Uterus (tissue), 4 donors: Measurements from ENCODE around the gene TMEM164. TPM values are rescaled to one million over a fixed set of nuclear protein-coding genes. Genes with fewer than 3 reads are reported as not detected.

Experiments used
- DNase-seq, 2 donors: peaks; one replicate each; pipeline ENCODE4 v3.0.0-alpha.2; 2019 to 2020
- H3K27ac ChIP-seq, 2 donors: fragments of 200-600 bp; sonication (generic); 1 replicate in 1 of 2; 2 replicates in 1 of 2; pipeline ENCODE4 v1.5.1; 2016 to 2018
- H3K27me3 ChIP-seq, 2 donors: fragments of 200-600 bp; sonication (generic); one replicate each; pipeline ENCODE4 v1.5.1; 2018 to 2019; ENCODE audit warnings: control low read depth in 1 of 2
- H3K36me3 ChIP-seq, 2 donors: fragments of 200-600 bp; sonication (generic); one replicate each; pipeline ENCODE4 v1.5.1; 2019; ENCODE audit warnings: control low read depth in 1 of 2
- H3K4me1 ChIP-seq, 2 donors: fragments of 200-600 bp; sonication (generic); one replicate each; pipeline ENCODE4 v1.5.1; 2018 to 2019; ENCODE audit warnings: control low read depth in 1 of 2
- H3K4me3 ChIP-seq, 2 donors: fragments of 200-600 bp; sonication (generic); 1 replicate in 1 of 2; 2 replicates in 1 of 2; pipeline ENCODE4 v1.5.1; 2018 to 2019; ENCODE audit warnings: mild to moderate bottlenecking in 1 of 2
- H3K9me3 ChIP-seq, 2 donors: fragments of 200-600 bp; sonication (generic); one replicate each; pipeline ENCODE4 v1.5.1; 2019; ENCODE audit warnings: control low read depth in 1 of 2
- POLR2A ChIP-seq, 2 donors: fragments of 450-650 bp; IDR thresholded peaks; one replicate each; pipeline ENCODE4 v1.6.1; 2016; ENCODE audit warnings: antibody characterized with exemption in 2 of 2, mild to moderate bottlenecking in 1 of 2, moderate library complexity in 1 of 2
- intact Hi-C: fragments of 100-400 bp; cut with DNase I; formaldehyde crosslinking; loops from one replicate; pipeline ENCODE4 v1.15.1; 2023; ENCODE audit warnings: low total_unique reads
- total RNA-seq, 4 donors: library from RNA; depleted of rRNA in 3 of 4; stranded (reverse); fragments of >200 nt in 3 of 4; gene quantifications; one replicate each; pipeline versions ENCODE4 v1.1.0 to v1.2.4, GENCODE V29; 2014 to 2023
- TF ChIP-seq, protein P1 (sequence below), 4 experiments: fragments of 200-600 bp in 2 of 4; fragments of 450-650 bp in 2 of 4; sonication (generic) in 2 of 4; IDR thresholded peaks; one replicate each; pipeline ENCODE4 v1.5.1; 2016 to 2019; ENCODE audit warnings: antibody characterized with exemption in 4 of 4, mild to moderate bottlenecking in 2 of 4, moderate library complexity in 1 of 4
- donor health status: DM: yes; HTN: yes; CAD: no.

TMEM164 gene
- total RNA-seq, 4 donors from 2014 or later: 3.1 to 18.9 (median 11.5) TPM

DNA sequence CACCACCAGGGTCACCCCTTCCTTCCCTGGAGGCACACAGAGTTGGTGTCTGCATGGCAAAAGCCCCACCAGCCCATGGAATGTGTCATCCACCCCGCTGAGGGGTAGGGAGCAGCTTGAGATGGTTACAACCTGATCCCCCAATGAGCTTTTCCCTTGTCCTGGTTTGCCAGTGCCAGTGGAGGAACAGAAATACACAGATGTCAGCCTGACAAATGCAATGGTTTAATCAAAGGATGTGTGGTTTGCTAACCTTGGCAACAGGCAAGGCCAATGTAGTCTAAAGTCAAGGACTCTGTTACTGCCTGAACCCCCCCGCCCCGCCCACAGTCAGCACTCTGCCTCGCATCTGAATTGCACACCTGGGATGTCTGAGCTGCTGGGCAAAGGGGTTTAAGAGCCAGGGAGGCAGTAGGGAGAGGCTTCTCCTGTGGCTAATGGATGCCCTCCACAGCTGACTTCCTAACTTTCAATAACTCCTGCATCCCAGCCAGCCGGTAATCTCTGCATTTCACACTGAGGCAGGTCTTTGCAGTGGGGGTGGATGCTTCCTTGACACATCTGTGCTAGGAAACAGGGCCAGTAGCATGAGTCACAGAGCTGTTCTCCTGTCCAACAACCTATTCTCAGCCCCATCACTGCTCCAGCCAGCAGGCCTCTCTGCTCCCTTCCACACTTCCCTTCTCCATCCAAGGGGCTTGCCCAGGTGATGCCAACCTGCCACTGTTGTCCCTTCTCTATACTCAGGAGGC is 177.4 kb downstream of the TMEM164 start:
- Histone ChIP-seq H3K27me3 (no peaks in the 10 kb centered on the region), H3K4me3 (no peak overlapping the region), H3K9me3 (no peaks in the 10 kb centered on the region), H3K27ac (peak overlapping the region; percentile 70 to 78), H3K4me1 (no peaks in the 10 kb centered on the region), H3K36me3 (no peaks in the 10 kb centered on the region)
- TF ChIP-seq POLR2A (IDR thresholded peaks at IDR 0.05): no peak
- TF ChIP-seq, protein P1, sequence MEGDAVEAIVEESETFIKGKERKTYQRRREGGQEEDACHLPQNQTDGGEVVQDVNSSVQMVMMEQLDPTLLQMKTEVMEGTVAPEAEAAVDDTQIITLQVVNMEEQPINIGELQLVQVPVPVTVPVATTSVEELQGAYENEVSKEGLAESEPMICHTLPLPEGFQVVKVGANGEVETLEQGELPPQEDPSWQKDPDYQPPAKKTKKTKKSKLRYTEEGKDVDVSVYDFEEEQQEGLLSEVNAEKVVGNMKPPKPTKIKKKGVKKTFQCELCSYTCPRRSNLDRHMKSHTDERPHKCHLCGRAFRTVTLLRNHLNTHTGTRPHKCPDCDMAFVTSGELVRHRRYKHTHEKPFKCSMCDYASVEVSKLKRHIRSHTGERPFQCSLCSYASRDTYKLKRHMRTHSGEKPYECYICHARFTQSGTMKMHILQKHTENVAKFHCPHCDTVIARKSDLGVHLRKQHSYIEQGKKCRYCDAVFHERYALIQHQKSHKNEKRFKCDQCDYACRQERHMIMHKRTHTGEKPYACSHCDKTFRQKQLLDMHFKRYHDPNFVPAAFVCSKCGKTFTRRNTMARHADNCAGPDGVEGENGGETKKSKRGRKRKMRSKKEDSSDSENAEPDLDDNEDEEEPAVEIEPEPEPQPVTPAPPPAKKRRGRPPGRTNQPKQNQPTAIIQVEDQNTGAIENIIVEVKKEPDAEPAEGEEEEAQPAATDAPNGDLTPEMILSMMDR (IDR thresholded peaks at IDR 0.05): no peak
- peak; percentile 60 to 69 for DNase-seq
- intact Hi-C loops: no loop called here

DNA sequence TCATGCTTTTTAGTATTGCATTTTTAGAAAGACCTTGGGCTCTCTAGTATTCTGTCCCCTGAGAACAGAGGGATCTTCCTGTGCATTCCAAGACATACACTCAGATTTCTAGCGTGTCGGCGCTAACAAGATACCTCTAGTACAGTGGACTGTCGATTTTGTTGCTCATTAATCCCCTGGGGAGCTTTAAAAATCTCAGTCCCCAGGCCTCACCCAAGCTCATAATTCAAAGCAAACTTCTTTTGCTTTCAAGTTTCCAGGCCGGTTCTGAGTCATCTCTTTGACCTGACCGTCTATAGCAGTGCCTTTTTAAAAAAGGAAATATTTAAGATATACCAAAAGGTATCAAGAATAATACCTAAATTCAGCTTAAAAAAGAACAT is 178.0 kb downstream of the TMEM164 start:
- peak overlapping the region; percentile 70 to 78 for H3K27ac ChIP-seq

DNA sequence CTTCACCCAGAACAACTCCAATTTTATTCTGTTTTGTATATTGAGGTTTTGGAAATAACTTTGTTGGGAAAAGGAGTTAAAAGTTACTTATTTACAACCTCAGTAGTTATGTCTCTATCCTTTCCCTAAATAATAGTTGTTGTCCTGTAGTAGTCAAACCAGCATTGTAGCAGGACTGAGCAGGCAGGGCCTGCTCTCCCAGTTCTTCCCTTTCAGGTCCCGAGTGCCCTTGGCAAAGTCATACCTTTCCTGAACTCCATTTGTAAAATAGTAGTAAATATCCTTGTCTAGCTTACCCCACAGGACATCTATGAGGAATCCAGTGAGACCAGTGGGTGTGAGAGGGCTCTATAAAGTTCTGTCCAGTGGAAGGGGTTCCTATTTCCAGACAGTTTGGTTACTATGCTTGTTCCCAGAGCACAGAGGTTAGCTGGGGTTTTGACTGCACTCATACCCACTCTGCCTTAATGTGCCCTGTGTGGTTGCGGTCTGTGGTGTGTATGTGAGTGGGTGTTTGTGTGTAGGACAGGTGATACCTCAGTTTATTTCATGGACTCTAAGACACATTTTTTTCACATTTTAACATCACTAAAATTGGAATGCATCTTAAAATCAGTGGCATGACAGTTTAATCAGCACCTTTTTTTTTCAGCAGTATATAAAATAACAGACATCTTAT is 178.7 kb downstream of the TMEM164 start:
- no peak for TF ChIP-seq POLR2A (IDR thresholded peaks at IDR 0.05)
- TF ChIP-seq, protein P1 (IDR thresholded peaks at IDR 0.05): no peak
- intact Hi-C loops: no loop called here
- H3K27ac ChIP-seq: peak overlapping the region; percentile 70 to 78
- H3K9me3 ChIP-seq: no peaks in the 10 kb centered on the region
- H3K27me3 ChIP-seq: no peaks in the 10 kb centered on the region
- H3K4me3 ChIP-seq: no peak overlapping the region
- DNase-seq: no peak
- no peaks in the 10 kb centered on the region for H3K36me3 ChIP-seq
- H3K4me1 ChIP-seq: no peaks in the 10 kb centered on the region

More for the DNA sequence above, 178.0 kb downstream of the TMEM164 start:
- no peaks in the 10 kb centered on the region for H3K4me1 ChIP-seq
- TF ChIP-seq, protein P1 (IDR thresholded peaks at IDR 0.05): no peak
- no peak for TF ChIP-seq POLR2A (IDR thresholded peaks at IDR 0.05)
- no peaks in the 10 kb centered on the region for H3K9me3 ChIP-seq
- no peaks in the 10 kb centered on the region for H3K27me3 ChIP-seq
- no peak for DNase-seq
- H3K36me3 ChIP-seq: no peaks in the 10 kb centered on the region
- intact Hi-C loops: no loop called here
- H3K4me3 ChIP-seq: no peak overlapping the region

DNA sequence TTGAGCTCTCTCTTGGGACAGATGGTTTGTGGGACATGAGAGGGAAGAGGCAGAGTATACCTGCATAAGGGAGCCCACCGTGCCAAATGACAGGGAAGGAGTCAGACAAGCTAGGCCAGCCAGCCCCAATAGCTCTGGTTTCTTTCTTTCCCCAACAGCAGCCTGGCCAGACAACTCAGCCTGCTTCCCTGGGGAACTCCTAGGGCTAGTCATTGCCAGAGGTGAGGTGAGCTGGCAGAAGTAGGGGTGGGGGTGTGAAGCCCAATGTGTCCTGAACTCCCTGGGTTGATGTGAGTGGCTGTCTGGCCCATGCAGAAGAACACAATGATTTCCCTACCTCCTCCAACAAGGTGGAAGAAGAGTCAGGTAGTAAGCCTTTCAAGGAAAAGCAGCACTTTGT is 179.4 kb downstream of the TMEM164 start:
- DNase-seq: no peak
- no peaks in the 10 kb centered on the region for H3K27me3 ChIP-seq

More for the DNA sequence above, 179.4 kb downstream of the TMEM164 start:
- TF ChIP-seq, protein P1 (IDR thresholded peaks at IDR 0.05): no peak
- no peak for TF ChIP-seq POLR2A (IDR thresholded peaks at IDR 0.05)
- intact Hi-C loops: no loop called here
- Histone ChIP-seq H3K9me3 (no peaks in the 10 kb centered on the region), H3K4me1 (no peaks in the 10 kb centered on the region), H3K27ac (no peak overlapping the region), H3K4me3 (no peak overlapping the region), H3K36me3 (no peaks in the 10 kb centered on the region)
